HG03196 (cell line): ENCODE measurements around the gene FNDC5.

Experiments
- ATAC-seq: cut with Tn5 transposase; IDR thresholded peaks from one replicate; pipeline ENCODE4 v1.9.1; 2021; ENCODE audit not compliant: unreplicated experiment

FNDC5 gene

DNA sequence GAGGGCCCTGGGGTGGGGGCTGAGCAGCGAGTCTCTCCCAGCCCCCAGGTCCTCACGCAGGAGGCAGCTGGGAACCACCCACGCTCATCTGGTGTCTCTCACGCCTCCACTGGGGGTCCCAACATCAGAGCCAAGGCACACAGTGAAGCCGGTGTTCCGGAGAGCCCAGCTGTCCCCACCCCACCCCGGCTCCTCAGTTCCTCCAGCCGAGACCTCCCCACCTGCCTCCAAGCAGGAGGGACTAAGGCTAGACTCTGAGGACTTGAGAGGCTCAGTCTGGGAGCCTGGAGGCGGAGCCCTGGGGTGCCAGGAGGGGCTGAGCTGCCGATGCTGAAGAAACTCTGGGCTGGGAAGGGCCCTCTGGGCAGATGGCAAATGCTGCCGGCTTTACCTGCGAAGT lies 14.0 kb upstream of the FNDC5 start:
- ATAC-seq = no peak

- ATAC-seq = no peak
These were observed 13.3 kb upstream of the FNDC5 start for GRCh38 chr1:32884032-32884372.

- ATAC-seq = no peak
These were observed 12.8 kb upstream of the FNDC5 start for GRCh38 chr1:32883338-32884031.

DNA sequence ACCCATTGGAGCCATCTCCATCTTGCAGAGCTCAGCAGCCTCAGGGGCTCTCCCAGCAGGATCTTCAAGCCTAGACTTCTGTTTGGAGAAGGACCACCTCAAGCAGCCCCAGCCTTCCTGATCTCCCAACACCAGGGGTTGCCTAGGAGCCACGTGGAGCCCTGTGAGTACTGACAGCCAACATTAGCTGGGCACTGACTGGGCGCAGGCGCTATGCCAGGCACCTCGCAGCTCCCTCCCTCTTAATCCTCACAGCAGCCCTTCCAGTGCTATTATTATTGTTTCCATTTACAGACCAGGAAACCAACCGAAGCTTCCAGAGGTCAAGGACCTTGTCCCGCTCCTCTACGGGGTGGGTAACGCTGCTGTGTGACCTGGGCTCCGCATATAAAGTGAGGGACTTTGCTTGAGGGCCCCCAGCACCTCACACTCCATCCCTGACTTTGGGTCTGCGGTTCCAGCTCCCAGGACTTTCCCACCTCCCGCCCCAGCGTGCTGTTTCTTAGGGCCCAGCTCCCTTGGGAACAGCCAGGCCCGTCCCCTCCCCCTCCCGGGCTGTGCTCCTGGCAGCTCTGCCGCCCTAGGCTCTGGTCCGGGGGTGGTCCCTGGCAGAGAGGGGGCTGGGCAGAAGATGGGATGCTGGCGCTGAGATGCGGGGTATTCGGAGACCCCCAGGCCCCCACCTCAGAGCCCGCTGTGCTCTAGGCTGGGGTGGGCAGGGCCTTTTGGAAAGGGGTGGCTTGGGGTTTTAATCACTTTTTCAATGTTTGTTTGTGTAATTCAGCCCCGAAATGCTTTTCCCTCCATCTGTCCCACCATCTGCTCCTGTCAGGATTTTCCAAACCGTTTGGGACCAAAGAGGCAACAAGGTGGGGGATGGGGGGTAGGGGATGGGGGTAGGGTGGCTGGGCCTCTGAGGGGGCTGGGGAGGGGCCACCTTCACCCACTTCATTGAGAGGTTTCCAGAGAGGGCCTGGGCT lies 11.4 kb upstream of the FNDC5 start:
- ATAC-seq = no peak

- no peak for ATAC-seq
These were observed 10.6 kb upstream of the FNDC5 start for GRCh38 chr1:32881291-32881690.

GRCh38 chr1:32878637-32879041 lies 7.9 kb upstream of the FNDC5 start:
- ATAC-seq = no peak

- ATAC-seq = no peak
These were observed 7.5 kb upstream of the FNDC5 start for GRCh38 chr1:32878183-32878582.

DNA sequence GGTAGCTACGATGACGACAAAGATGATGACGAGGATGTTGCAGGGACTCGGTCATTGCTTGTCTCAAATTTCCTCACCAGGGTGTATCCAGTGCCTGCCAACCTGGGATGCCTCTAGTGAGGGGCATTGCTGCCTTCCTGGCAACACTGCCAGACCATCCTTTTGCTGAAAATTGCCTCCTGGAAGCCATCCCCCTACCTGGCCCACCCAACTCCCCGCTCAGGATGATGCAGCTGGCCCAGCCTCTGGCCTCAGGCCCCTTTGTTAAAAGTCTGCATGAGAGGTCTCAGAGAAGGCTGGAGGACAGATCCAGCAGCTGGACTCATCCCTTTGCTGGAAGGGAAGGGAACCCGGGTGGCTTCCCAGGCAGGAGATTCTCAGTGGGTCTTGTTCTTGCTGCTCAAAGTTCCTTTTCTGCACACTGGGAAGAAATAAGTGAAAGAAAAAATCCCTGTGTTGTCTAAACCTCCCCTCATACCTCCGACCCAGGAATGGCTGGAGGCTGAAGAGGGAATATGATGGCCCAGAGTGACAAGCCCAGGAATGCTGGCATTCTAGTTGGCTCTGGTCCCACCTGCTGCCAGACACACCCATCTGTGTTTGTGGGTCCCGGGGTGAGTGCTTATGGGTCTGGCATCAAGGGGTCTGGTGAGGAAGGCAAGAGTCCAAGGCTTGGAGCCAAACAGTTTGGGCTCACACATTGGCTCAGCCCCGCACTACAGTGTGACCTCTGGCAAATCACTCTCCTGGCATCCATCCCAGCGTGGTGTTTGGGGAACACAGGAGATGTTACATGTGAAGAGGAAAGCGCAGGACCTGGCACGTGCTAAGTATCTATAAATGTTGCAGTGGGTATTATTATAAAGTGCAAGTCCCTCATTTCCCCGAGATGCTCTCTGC lies 6.7 kb upstream of the FNDC5 start:
- no peak for ATAC-seq

DNA sequence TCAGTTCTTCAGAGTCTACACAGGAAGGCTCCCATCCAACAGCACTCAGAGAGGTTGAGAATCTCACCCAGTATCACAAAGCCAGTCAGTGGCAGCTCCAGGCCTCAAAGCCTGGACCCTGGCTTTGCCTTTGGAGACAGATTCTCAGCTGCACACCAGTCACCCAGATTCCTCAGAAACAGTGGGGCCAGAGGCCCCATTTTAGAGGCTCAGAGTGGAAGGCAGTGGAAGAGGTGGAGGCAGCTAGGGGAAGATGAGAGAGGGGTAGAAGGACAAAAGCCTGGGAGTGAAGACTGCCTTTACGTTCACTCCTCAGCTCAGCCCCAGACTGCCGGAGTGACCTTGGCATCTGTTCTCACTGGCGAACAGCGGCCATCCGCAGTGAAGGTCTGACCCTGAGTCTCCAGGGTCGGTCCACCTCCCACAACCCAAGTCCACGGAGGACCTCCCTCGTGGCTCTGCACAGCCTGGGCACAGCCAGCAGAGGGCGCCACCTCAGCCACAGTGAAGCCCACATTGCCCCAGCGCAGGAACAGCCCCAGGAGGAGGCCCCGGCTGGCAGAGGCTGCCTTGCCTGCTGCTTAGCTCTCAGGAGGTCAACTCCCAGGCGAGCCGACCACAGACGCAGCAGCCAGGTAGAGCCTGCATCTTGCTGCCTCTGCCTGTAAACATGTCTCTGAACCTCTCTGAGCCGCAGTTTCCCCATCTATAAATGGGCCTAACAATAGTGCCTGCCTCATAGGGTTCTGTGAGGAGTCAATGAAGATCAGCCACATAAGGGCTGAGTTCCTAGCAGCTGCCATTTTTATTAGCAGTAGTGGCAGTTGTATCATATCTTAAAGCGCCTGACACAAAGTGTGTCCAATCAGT lies 5.9 kb upstream of the FNDC5 start:
- no peak for ATAC-seq

- no peak for ATAC-seq
These were observed 4.4 kb upstream of the FNDC5 start for GRCh38 chr1:32874860-32875752.

GRCh38 chr1:32873484-32873883 lies 2.8 kb upstream of the FNDC5 start:
- no peak for ATAC-seq

GRCh38 chr1:32872192-32872460 lies 1.4 kb upstream of the FNDC5 start:
- no peak for ATAC-seq

DNA sequence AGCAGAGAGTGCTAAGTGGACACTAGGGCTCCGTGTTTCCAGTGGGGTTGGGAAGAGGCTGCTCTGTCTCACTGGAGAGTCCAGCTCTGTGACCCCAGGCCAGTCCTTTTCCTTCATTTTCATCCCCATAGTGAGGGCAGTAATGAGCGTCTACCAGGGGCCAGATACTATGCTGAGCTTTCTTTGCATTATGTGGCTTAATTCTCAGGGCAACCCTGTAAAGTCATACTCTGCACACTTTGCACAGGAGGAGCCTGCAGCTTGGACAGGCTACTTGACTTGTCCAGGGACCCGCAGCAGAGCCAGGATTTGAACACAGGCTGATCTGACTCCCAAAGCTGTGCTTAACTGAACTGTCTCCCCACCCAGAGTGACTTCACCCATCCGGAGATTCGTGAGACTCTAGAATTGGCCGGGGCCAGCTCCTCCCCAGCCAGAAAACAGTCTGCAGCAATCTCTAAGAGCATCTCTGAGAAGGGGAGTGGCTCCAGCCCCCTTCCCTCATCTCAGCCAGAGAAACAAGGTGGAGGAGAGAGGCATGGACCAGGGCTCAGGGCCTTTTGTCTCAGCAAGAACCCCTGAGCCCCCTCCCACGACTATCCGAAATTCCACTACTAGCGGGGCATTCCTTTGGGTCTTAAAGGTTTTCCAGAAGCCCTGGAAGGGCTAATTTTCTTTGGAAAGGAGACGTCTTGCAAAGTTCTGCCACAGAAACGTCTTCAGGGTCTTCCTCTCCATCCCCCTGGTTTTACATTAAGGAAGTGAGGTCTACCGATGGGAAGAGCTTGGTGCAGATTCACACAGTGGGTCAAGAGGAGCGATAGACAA lies 866 bp upstream of the FNDC5 start:
- ATAC-seq = no peak

- ATAC-seq = no peak
These were observed 643 bp downstream of the FNDC5 start for GRCh38 chr1:32869923-32870614.

- no peak for ATAC-seq
These were observed 1.8 kb downstream of the FNDC5 start for GRCh38 chr1:32868806-32869455.

- no peak for ATAC-seq
These were observed 2.6 kb downstream of the FNDC5 start for GRCh38 chr1:32868085-32868484.

DNA sequence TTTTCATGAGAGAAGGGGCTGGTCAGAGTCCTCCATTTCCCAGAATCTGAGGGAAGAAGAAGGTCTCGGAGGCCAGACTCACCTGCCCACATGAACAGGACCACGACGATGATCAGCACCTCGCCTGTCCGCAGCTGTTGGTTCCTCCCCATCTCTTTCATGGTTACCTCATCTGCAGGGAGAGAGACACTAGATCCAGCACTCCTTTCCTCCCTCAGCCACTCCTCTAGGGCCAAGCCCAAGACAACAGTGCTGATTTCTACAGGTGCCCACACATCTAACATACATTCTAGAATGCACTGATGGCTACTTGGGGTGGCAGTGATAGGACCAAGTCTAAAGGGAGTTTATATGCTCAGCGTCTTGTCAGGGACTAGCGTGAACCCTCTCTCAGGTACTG lies 3.0 kb downstream of the FNDC5 start:
- ATAC-seq = no peak

- ATAC-seq = no peak
These were observed 3.6 kb downstream of the FNDC5 start for GRCh38 chr1:32867151-32867550.
